K562 (cell line): ENCODE measurements around the gene SPATS2. TPM values are rescaled to one million over a fixed set of nuclear protein-coding genes. Genes with fewer than 3 reads are reported as not detected.

Experiments
- ATAC-seq: fragments of 200-7000 bp; cut with Tn5 transposase; 3 replicates; pipeline ENCODE4 v1.9.1; 2020; ENCODE audit warnings: moderate library complexity
- BruUV-seq: library from RNA; stranded (reverse); fragments of 400-500 nt; replicated peaks from 2 replicates; lab custom pipeline; 2021; lab: Mats Ljungman, UMichigan
- CTCF ChIA-PET: fragments of 300-600 bp; formaldehyde crosslinking; extraction: SDS; loops from one replicate; lab custom pipeline; 2021; ENCODE audit warnings: low intra/inter-chr PET ratio; lab: Yijun Ruan, JAX
- POLR2A ChIA-PET: fragments of 300-600, 350-650 bp; sonication (Branson Sonifier 250); formaldehyde crosslinking; extraction: SDS; loops from one replicate; lab custom pipeline; 2021; ENCODE audit warnings: antibody characterized with exemption, inconsistent platforms; lab: Yijun Ruan, JAX
- DNase-seq, 4 experiments: peaks; one replicate each; pipeline versions ENCODE4 v3.0.0 to v3.0.0-alpha.2; 2011 to 2018; ENCODE audit warnings: low spot score in 3 of 4, mixed read lengths in 3 of 4; ENCODE audit errors: extremely low read depth in 1 of 4
- FAIRE-seq: peaks from 2 replicates; lab custom pipeline; 2011; peaks lifted over from hg19 to GRCh38; lab: Jason Lieb, UNC
- H2AFZ ChIP-seq: 2 replicates; pipeline ENCODE4 v1.6.0; 2011; ENCODE audit warnings: low read depth, low read length, control low read depth, inconsistent platforms
- H3K27ac ChIP-seq: fragments of 200-600 bp; 3 replicates; pipeline ENCODE4 v1.8.0; 2011; ENCODE audit warnings: low read depth, mild to moderate bottlenecking, control low read depth, inconsistent platforms, low read length, moderate library complexity, mixed read lengths; ENCODE audit errors: extremely low read depth
- H3K27me3 ChIP-seq, 2 experiments: fragments of 300-600 bp in 1 of 2; 2 replicates in 1 of 2; 3 replicates in 1 of 2; pipeline versions ENCODE4 v1.6.0 to v1.8.0; 2011; ENCODE audit warnings: inconsistent platforms in 2 of 2, low read length in 2 of 2, mild to moderate bottlenecking in 1 of 2, mixed read lengths in 1 of 2, moderate library complexity in 1 of 2; ENCODE audit not compliant: control insufficient read depth in 2 of 2, insufficient read depth in 2 of 2
- H3K36me3 ChIP-seq: fragments of 300-600 bp; 3 replicates; pipeline ENCODE4 v1.8.0; 2011; ENCODE audit warnings: mild to moderate bottlenecking, low read length, inconsistent platforms; ENCODE audit not compliant: control insufficient read depth, insufficient read depth
- H3K4me1 ChIP-seq, 2 experiments: fragments of 200-600 bp in 1 of 2; replicated peaks in 1 of 2; 2 replicates in 1 of 2; 3 replicates in 1 of 2; pipeline versions ENCODE4 v1.5.1 to v1.8.0; 2011; ENCODE audit warnings: inconsistent platforms in 2 of 2, low read length in 2 of 2, mild to moderate bottlenecking in 1 of 2, mixed read lengths in 1 of 2, moderate library complexity in 1 of 2; ENCODE audit not compliant: control insufficient read depth in 2 of 2, insufficient read depth in 2 of 2
- H3K4me2 ChIP-seq: 2 replicates; pipeline ENCODE4 v1.6.1; 2011; ENCODE audit warnings: low read length, control low read depth, inconsistent platforms, mixed read lengths; ENCODE audit not compliant: insufficient read depth
- H3K4me3 ChIP-seq: fragments of 200-600 bp; sonication (generic), shearing (Covaris generic); 2 replicates; pipeline ENCODE4 v1.5.1; 2016; ENCODE audit warnings: control low read depth, inconsistent platforms
- H3K79me2 ChIP-seq: fragments of 200-600 bp; 3 replicates; pipeline ENCODE4 v1.8.0; 2011; ENCODE audit warnings: low read length, inconsistent platforms; ENCODE audit not compliant: control insufficient read depth, insufficient read depth
- H3K9ac ChIP-seq, 2 experiments: 2 replicates each; pipeline versions ENCODE4 v1.6.0 to v1.6.1; 2011; ENCODE audit warnings: low read depth in 2 of 2, low read length in 2 of 2, control low read depth in 1 of 2, inconsistent platforms in 1 of 2, mild to moderate bottlenecking in 1 of 2, mixed read lengths in 1 of 2; ENCODE audit not compliant: insufficient read depth in 1 of 2
- H3K9me1 ChIP-seq: one replicate; pipeline ENCODE4 v1.6.0; 2011; ENCODE audit warnings: inconsistent platforms, mild to moderate bottlenecking, low read length, moderate library complexity; ENCODE audit not compliant: control insufficient read depth, insufficient read depth
- H3K9me3 ChIP-seq: replicated peaks from 2 replicates; pipeline ENCODE4 v1.5.1; 2011; ENCODE audit warnings: low read depth, low read length, inconsistent platforms; ENCODE audit not compliant: control insufficient read depth, insufficient read depth
- H4K20me1 ChIP-seq: replicated peaks from 2 replicates; pipeline ENCODE4 v1.6.1; 2011; ENCODE audit warnings: low read length, inconsistent platforms, mixed read lengths; ENCODE audit not compliant: control insufficient read depth, insufficient read depth
- CBX1 ChIP-seq: sonication (generic); IDR thresholded peaks from 2 replicates; pipeline ENCODE4 v1.6.1; 2016; ENCODE audit warnings: antibody characterized with exemption, low read depth, mild to moderate bottlenecking
- HDAC2 ChIP-seq: fragments of 450-650 bp; IDR thresholded peaks from 2 replicates; pipeline ENCODE4 v1.6.1; 2016; ENCODE audit warnings: mild to moderate bottlenecking
- HMGN3 ChIP-seq: IDR thresholded peaks from 2 replicates; pipeline ENCODE4 v1.6.1; 2011; ENCODE audit warnings: borderline replicate concordance, low read depth, mild to moderate bottlenecking, mixed read lengths, low read length; ENCODE audit not compliant: insufficient read length; ENCODE audit errors: extremely low read depth
- HNRNPL ChIP-seq: fragments of 200-400 bp; formaldehyde crosslinking; IDR thresholded peaks from 2 replicates; pipeline ENCODE4 v1.6.1; 2017; ENCODE audit warnings: low read depth, mild to moderate bottlenecking, low read length
- MLX ChIP-seq, 2 experiments: fragments of 450-650 bp in 1 of 2; sonication (generic) in 1 of 2; formaldehyde crosslinking; conservative IDR thresholded peaks; 2 replicates each; pipeline versions ENCODE4 v1.4.0 to v1.8.1; 2020 to 2022; ENCODE audit warnings: mild to moderate bottlenecking in 1 of 2, missing genetic modification reagents in 1 of 2
- POLR3G ChIP-seq: IDR thresholded peaks from 2 replicates; pipeline ENCODE4 v1.6.1; 2011; ENCODE audit not compliant: insufficient read length, insufficient replicate concordance; ENCODE audit errors: extremely low read depth
- TCF7L2 ChIP-seq: fragments of 150-350 bp; IDR thresholded peaks from 2 replicates; pipeline ENCODE4 v1.6.1; 2016; ENCODE audit warnings: low read depth, mild to moderate bottlenecking, low read length, moderate library complexity
- TFAP4 ChIP-seq: sonication (generic); formaldehyde crosslinking; IDR thresholded peaks from 2 replicates; pipeline ENCODE4 v1.8.0; 2022; ENCODE audit warnings: missing genetic modification reagents, mild to moderate bottlenecking, moderate library complexity, borderline replicate concordance
- ZBTB33 ChIP-seq: sonication (generic); formaldehyde crosslinking; IDR thresholded peaks from 2 replicates; pipeline ENCODE4 v1.8.1; 2023; ENCODE audit warnings: mild to moderate bottlenecking, missing genetic modification reagents
- ZNF668 ChIP-seq: fragments of 250-450 bp; sonication (Bioruptor Pico); IDR thresholded peaks from 2 replicates; pipeline ENCODE4 v1.8.0; 2022; ENCODE audit warnings: mild to moderate bottlenecking, inconsistent platforms
- ZNF717 ChIP-seq: fragments of 250-450 bp; sonication (Bioruptor Pico); IDR thresholded peaks from 2 replicates; pipeline ENCODE4 v1.5.0; 2021
- WGBS: fragments of 100-300 bp; shearing (Covaris generic); methylation state at CpG from one replicate; pipeline ENCODE4 v1.1.6; 2016; ENCODE audit warnings: low coverage, mixed read lengths; ENCODE audit not compliant: insufficient coverage; ENCODE audit errors: missing lambda C conversion rate; 5-methylcytosine and 5-hydroxymethylcytosine counted together
- in situ Hi-C: fragments of 300-500 bp; cut with MboI; formaldehyde crosslinking; loops from 4 replicates; pipeline ENCODE4 v1.15.0; 2018; ENCODE audit warnings: inconsistent platforms, mixed read lengths
- intact Hi-C: fragments of 100-400 bp; cut with micrococcal nuclease; formaldehyde crosslinking; loops from 2 replicates; pipeline ENCODE4 v1.14.2; 2022
- polyA plus RNA-seq, 8 experiments: library from polyadenylated mRNA; depleted of rRNA in 4 of 8; stranded (reverse) in 5 of 8; unstranded in 3 of 8; fragments of >200 nt; fragmentation: Nextera tagmentation in 2 of 8; fragmentation: Illumina TruSeq in 1 of 8; extraction: Ambion mirVana in 2 of 8; extraction: Trizol in 1 of 8; gene quantifications; 2 replicates each; pipeline versions ENCODE4 v1.2.1 to v1.2.3, GENCODE V29; 2011 to 2014; ENCODE audit warnings: inconsistent platforms in 1 of 8, missing spikeins in 1 of 8
- total RNA-seq, 7 experiments: library from RNA; depleted of rRNA in 6 of 7; stranded (reverse); fragments of >200 nt in 6 of 7; fragmentation: Illumina TruSeq in 2 of 7; extraction: Trizol in 2 of 7; gene quantifications; 2 replicates each; pipeline versions ENCODE4 v1.2.1 to v1.2.3, GENCODE V29; 2011 to 2021; ENCODE audit warnings: low replicate concordance in 1 of 7
- TF ChIP-seq, protein P1 (sequence below): fragments of 250-450 bp; sonication (Bioruptor Pico); IDR thresholded peaks from 2 replicates; pipeline ENCODE4 v1.5.0; 2022; ENCODE audit warnings: mild to moderate bottlenecking

SPATS2 gene
- total and polyA plus RNA-seq, 9 of the 15 experiments (the other 6 are each of a cell fraction or from before 2014, with no cell fraction given) = 5.4 to 48.2 (median 17.5) TPM

- BruUV-seq = no TSS peak
- H3K9ac ChIP-seq = peak overlapping the region in 1 of 2 experiments; percentile 90; a peak in 2 of 4 replicates
- CTCF ChIA-PET = interaction anchor here (0.7 to 3.8 kb wide), 2 partner anchors 47 to 483 kb away, joined by 3 to 27 read pairs; no protein-coding TSS in a partner anchor
- peak overlapping the region; percentile 91 for H3K4me2 ChIP-seq
- intact Hi-C loops (no loop called here), in situ Hi-C loops (loop anchor here (5.0 kb wide), 1 partner anchor 49 kb away; no protein-coding TSS in a partner anchor)
- no peaks in the 10 kb centered on the region for H3K9me1 ChIP-seq
- peaks cover 8% of the 10 kb centered on the region; the same call in 2 of the 3 replicates for H3K36me3 ChIP-seq
- H4K20me1 ChIP-seq = no peaks in the 10 kb centered on the region
- H3K9me3 ChIP-seq = no peaks in the 10 kb centered on the region
- POLR2A ChIA-PET = interaction anchor here (1.1 to 2.1 kb wide), 2 partner anchors 12 to 93 kb away, joined by 3 to 13 read pairs; partner anchors contain the start of gene TROAP
- H3K27ac ChIP-seq = no peak overlapping the region
- peaks cover 11 to 39% of the 10 kb centered on the region in 2 experiments for H3K4me1 ChIP-seq
- peak overlapping the region; percentile 54; the same call in 1 of the 2 replicates for H3K4me3 ChIP-seq
- DNase-seq (no peak), ATAC-seq (no peak), FAIRE-seq (no peak)
- no peaks in the 10 kb centered on the region for H3K79me2 ChIP-seq
- H3K27me3 ChIP-seq = no peaks in the 10 kb centered on the region
- 72% methylated on average over 56 of the region's 72 CpGs for WGBS
- peak overlapping the region; percentile 98; the same call in 1 of the 2 replicates for H2AFZ ChIP-seq
- TF ChIP-seq HNRNPL (peak; percentile 17; the same call in 1 of the 2 replicates), HMGN3 (no peak), TFAP4 (no peak), TCF7L2 (no peak), POLR3G (no peak), CBX1 (0 out of 2 replicates have a peak, but pooled peaks have one; percentile 6), ZBTB33 (peak; percentile 92), HDAC2 (no peak), ZNF717 (CRISPR knock-in tag) (no peak), ZNF668 (CRISPR knock-in tag) (no peak), MLX (CRISPR knock-in tag; conservative IDR thresholded peaks at IDR 0.05) (no peak)
- TF ChIP-seq, protein P1, sequence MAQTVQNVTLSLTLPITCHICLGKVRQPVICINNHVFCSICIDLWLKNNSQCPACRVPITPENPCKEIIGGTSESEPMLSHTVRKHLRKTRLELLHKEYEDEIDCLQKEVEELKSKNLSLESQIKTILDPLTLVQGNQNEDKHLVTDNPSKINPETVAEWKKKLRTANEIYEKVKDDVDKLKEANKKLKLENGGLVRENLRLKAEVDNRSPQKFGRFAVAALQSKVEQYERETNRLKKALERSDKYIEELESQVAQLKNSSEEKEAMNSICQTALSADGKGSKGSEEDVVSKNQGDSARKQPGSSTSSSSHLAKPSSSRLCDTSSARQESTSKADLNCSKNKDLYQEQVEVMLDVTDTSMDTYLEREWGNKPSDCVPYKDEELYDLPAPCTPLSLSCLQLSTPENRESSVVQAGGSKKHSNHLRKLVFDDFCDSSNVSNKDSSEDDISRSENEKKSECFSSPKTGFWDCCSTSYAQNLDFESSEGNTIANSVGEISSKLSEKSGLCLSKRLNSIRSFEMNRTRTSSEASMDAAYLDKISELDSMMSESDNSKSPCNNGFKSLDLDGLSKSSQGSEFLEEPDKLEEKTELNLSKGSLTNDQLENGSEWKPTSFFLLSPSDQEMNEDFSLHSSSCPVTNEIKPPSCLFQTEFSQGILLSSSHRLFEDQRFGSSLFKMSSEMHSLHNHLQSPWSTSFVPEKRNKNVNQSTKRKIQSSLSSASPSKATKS (CRISPR knock-in tag) = no peak
These were observed 31.2 kb upstream of the SPATS2 start for GRCh38 chr12:49335955-49336644.
